IMR-90 (cell line): ENCODE data around the gene PFKP. TPM values are rescaled to one million over a fixed set of nuclear protein-coding genes. Genes with fewer than 3 reads are reported as not detected.

ENCODE experiments used
- ATAC-seq: fragments of 200-7000 bp; cut with Tn5 transposase; 2 replicates; pipeline ENCODE4 v1.9.1; 2020; ENCODE audit warnings: low read depth, mild to moderate bottlenecking, moderate library complexity
- BruUV-seq: library from RNA; stranded (reverse); fragments of 400-500 nt; replicated peaks from 2 replicates; lab custom pipeline; 2021; lab: Mats Ljungman, UMichigan
- CTCF ChIA-PET: fragments of 300-600 bp; formaldehyde crosslinking; extraction: SDS; loops from one replicate; lab custom pipeline; 2021; ENCODE audit warnings: antibody characterized with exemption; lab: Yijun Ruan, JAX
- POLR2A ChIA-PET: fragments of 300-600 bp; sonication (Branson Sonifier 250); formaldehyde crosslinking; loops from one replicate; lab custom pipeline; 2022; ENCODE audit warnings: antibody characterized with exemption; ENCODE audit not compliant: unreplicated experiment; lab: Charles Lee
- DNase-seq: peaks from one replicate; pipeline ENCODE4 v3.0.0; 2013
- H2AFZ ChIP-seq: replicated peaks from 2 replicates; pipeline ENCODE3; 2013; ENCODE audit warnings: low read length, mild to moderate bottlenecking; ENCODE audit not compliant: poor library complexity
- H2AK5ac ChIP-seq: 2 replicates; pipeline ENCODE4 v1.6.1; 2013; ENCODE audit warnings: low read depth, low read length, inconsistent platforms
- H2AK9ac ChIP-seq: replicated peaks from 2 replicates; pipeline ENCODE3; 2013; ENCODE audit warnings: mild to moderate bottlenecking, low read depth, low read length, moderate library complexity; ENCODE audit not compliant: poor library complexity
- H2BK120ac ChIP-seq: 2 replicates; pipeline ENCODE4 v1.6.1; 2013; ENCODE audit warnings: low read depth, low read length, inconsistent platforms
- H2BK15ac ChIP-seq: 3 replicates; pipeline ENCODE4 v1.6.1; 2013; ENCODE audit warnings: low read depth, low read length, inconsistent platforms
- H2BK20ac ChIP-seq: 2 replicates; pipeline ENCODE4 v1.6.1; 2013; ENCODE audit warnings: low read depth, mild to moderate bottlenecking, inconsistent platforms, low read length, moderate library complexity
- H2BK5ac ChIP-seq: 2 replicates; pipeline ENCODE4 v1.6.1; 2013; ENCODE audit warnings: mild to moderate bottlenecking, low read depth, low read length, inconsistent platforms; ENCODE audit not compliant: poor library complexity, severe bottlenecking
- H3K14ac ChIP-seq: replicated peaks from 2 replicates; pipeline ENCODE4 v1.6.1; 2013; ENCODE audit warnings: low read depth, low read length, inconsistent platforms
- H3K18ac ChIP-seq: 2 replicates; pipeline ENCODE4 v1.6.1; 2013; ENCODE audit warnings: low read depth, low read length, control low read depth
- H3K23ac ChIP-seq: 2 replicates; pipeline ENCODE4 v1.6.1; 2013; ENCODE audit warnings: low read depth, low read length, inconsistent platforms
- H3K27ac ChIP-seq: 2 replicates; pipeline ENCODE4 v1.5.1; 2013; ENCODE audit warnings: mild to moderate bottlenecking, control low read depth, low read length; ENCODE audit not compliant: insufficient read depth
- H3K27me3 ChIP-seq: 2 replicates; pipeline ENCODE4 v1.6.1; 2013; ENCODE audit warnings: low read length; ENCODE audit not compliant: control insufficient read depth, insufficient read depth
- H3K36me3 ChIP-seq: 2 replicates; pipeline ENCODE4 v1.6.1; 2013; ENCODE audit warnings: low read length, mixed read lengths; ENCODE audit not compliant: control insufficient read depth, insufficient read depth
- H3K4ac ChIP-seq: 2 replicates; pipeline ENCODE4 v1.6.1; 2013; ENCODE audit warnings: low read depth, low read length, inconsistent platforms
- H3K4me1 ChIP-seq: 2 replicates; pipeline ENCODE4 v1.6.1; 2013; ENCODE audit warnings: low read length, mixed read lengths; ENCODE audit not compliant: control insufficient read depth, insufficient read depth
- H3K4me2 ChIP-seq: 2 replicates; pipeline ENCODE4 v1.6.1; 2013; ENCODE audit warnings: low read depth, mild to moderate bottlenecking, control low read depth, low read length, moderate library complexity
- H3K4me3 ChIP-seq: 2 replicates; pipeline ENCODE4 v1.5.1; 2013; ENCODE audit warnings: low read depth, mild to moderate bottlenecking, control low read depth, low read length, moderate library complexity; ENCODE audit not compliant: insufficient read depth
- H3K56ac ChIP-seq: 2 replicates; pipeline ENCODE4 v1.6.1; 2013; ENCODE audit warnings: low read length, inconsistent platforms; ENCODE audit not compliant: insufficient read depth; ENCODE audit errors: extremely low read depth
- H3K79me1 ChIP-seq, 2 experiments: 2 replicates each; pipeline ENCODE4 v1.6.1; 2013; ENCODE audit warnings: low read length in 2 of 2, inconsistent platforms in 1 of 2, low read depth in 1 of 2
- H3K9ac ChIP-seq: 2 replicates; pipeline ENCODE4 v1.6.1; 2013; ENCODE audit warnings: low read depth, low read length, control low read depth
- H3K9me1 ChIP-seq: 2 replicates; pipeline ENCODE4 v1.6.1; 2013; ENCODE audit warnings: low read length, inconsistent platforms; ENCODE audit not compliant: insufficient read depth
- H3K9me3 ChIP-seq: 2 replicates; pipeline ENCODE4 v1.6.1; 2013; ENCODE audit warnings: low read length; ENCODE audit not compliant: control insufficient read depth, insufficient read depth
- H4K20me1 ChIP-seq: 2 replicates; pipeline ENCODE4 v1.6.1; 2013; ENCODE audit warnings: low read length, inconsistent platforms; ENCODE audit not compliant: insufficient read depth
- H4K5ac ChIP-seq: 2 replicates; pipeline ENCODE4 v1.6.1; 2013; ENCODE audit warnings: mild to moderate bottlenecking, low read depth, low read length, control low read depth
- H4K8ac ChIP-seq, 2 experiments: 2 replicates each; pipeline ENCODE4 v1.6.1; 2013; ENCODE audit warnings: low read depth in 2 of 2, low read length in 2 of 2, control low read depth in 1 of 2, inconsistent platforms in 1 of 2
- H4K91ac ChIP-seq: 2 replicates; pipeline ENCODE4 v1.6.1; 2013; ENCODE audit warnings: low read depth, low read length, inconsistent platforms; ENCODE audit not compliant: insufficient read depth
- BHLHE40 ChIP-seq: fragments of 150-350 bp; IDR thresholded peaks from 2 replicates; pipeline ENCODE4 v1.6.1; 2016; ENCODE audit warnings: mild to moderate bottlenecking, low read depth, low read length
- CEBPB ChIP-seq: IDR thresholded peaks from 2 replicates; pipeline ENCODE4 v1.6.1; 2012; ENCODE audit warnings: low read depth, low read length, improper control_type of control experiment
- CHD1 ChIP-seq: IDR thresholded peaks from 2 replicates; pipeline ENCODE4 v1.6.1; 2012; ENCODE audit warnings: low read depth, low read length, improper control_type of control experiment
- FOS ChIP-seq: fragments of 150-350 bp; IDR thresholded peaks from 2 replicates; pipeline ENCODE4 v1.6.1; 2016; ENCODE audit warnings: low read depth, low read length
- MAFK ChIP-seq: IDR thresholded peaks from 2 replicates; pipeline ENCODE4 v1.6.1; 2012; ENCODE audit warnings: low read depth, low read length, improper control_type of control experiment
- MAZ ChIP-seq: IDR thresholded peaks from 2 replicates; pipeline ENCODE4 v1.6.1; 2012; ENCODE audit warnings: low read depth, mild to moderate bottlenecking, low read length, improper control_type of control experiment, moderate library complexity, borderline replicate concordance
- MXI1 ChIP-seq: IDR thresholded peaks from 2 replicates; pipeline ENCODE4 v1.6.1; 2012; ENCODE audit warnings: low read depth, mild to moderate bottlenecking, low read length, moderate library complexity, borderline replicate concordance
- NFE2L2 ChIP-seq: fragments of 150-350 bp; IDR thresholded peaks from 2 replicates; pipeline ENCODE4 v1.6.1; 2016; ENCODE audit warnings: low read depth, mild to moderate bottlenecking, low read length
- POLR2A ChIP-seq: IDR thresholded peaks from 2 replicates; pipeline ENCODE4 v1.6.1; 2012; ENCODE audit warnings: mild to moderate bottlenecking, low read depth, low read length
- RAD21 ChIP-seq: IDR thresholded peaks from 2 replicates; pipeline ENCODE4 v1.6.1; 2012; ENCODE audit warnings: low read length, improper control_type of control experiment
- RCOR1 ChIP-seq: IDR thresholded peaks from 2 replicates; pipeline ENCODE4 v1.6.1; 2012; ENCODE audit warnings: mild to moderate bottlenecking, low read length, improper control_type of control experiment; ENCODE audit not compliant: insufficient replicate concordance
- RFX5 ChIP-seq: IDR thresholded peaks from 2 replicates; pipeline ENCODE4 v1.8.0; 2012; ENCODE audit warnings: low read depth, mild to moderate bottlenecking, low read length, moderate library complexity
- WGBS, 2 experiments: methylation state at CpG; one replicate each; pipeline versions ENCODE4 v1.1.5 to v1.1.7; 2013; ENCODE audit warnings: missing lambda C conversion rate in 2 of 2; ENCODE audit not compliant: insufficient read length in 1 of 2; ENCODE audit errors: extremely low coverage in 2 of 2; 5-methylcytosine and 5-hydroxymethylcytosine counted together
- dilution Hi-C: fragments of 300-500 bp; cut with HindIII; formaldehyde crosslinking; loops from one replicate; pipeline ENCODE4 v1.14.3; 2018; ENCODE audit warnings: low sequenced_read_pairs; ENCODE audit not compliant: unreplicated experiment
- in situ Hi-C: fragments of 300-500 bp; cut with MboI; formaldehyde crosslinking; loops from 3 replicates; pipeline ENCODE4 v1.14.3; 2019; ENCODE audit warnings: low sequenced_read_pairs, inconsistent platforms, mixed read lengths
- intact Hi-C: fragments of 100-400 bp; cut with micrococcal nuclease; formaldehyde crosslinking; loops from 2 replicates; pipeline ENCODE4 v1.10.0; 2022
- polyA plus RNA-seq, 3 experiments: library from polyadenylated mRNA; depleted of rRNA; stranded (reverse); fragments of >200 nt; gene quantifications; 2 replicates each; pipeline ENCODE4 v1.2.3, GENCODE V29; 2012; ENCODE audit warnings: low replicate concordance in 1 of 3
- total RNA-seq: library from RNA; depleted of rRNA; stranded (reverse); fragments of >200 nt; gene quantifications from 2 replicates; pipeline ENCODE4 v1.2.3, GENCODE V29; 2012
- TF ChIP-seq, protein P1 (sequence below): fragments of 150-350 bp; IDR thresholded peaks from 2 replicates; pipeline ENCODE4 v1.6.1; 2017; ENCODE audit warnings: mild to moderate bottlenecking, antibody characterized with exemption, low read length, low read depth
- TF ChIP-seq, protein P2 (sequence below): fragments of 150-350 bp; IDR thresholded peaks from 2 replicates; pipeline ENCODE4 v1.6.1; 2016; ENCODE audit warnings: low read depth, mild to moderate bottlenecking, low read length, moderate library complexity, borderline replicate concordance
- TF ChIP-seq, protein P3 (sequence below): conservative IDR thresholded peaks from 2 replicates; pipeline ENCODE4 v1.5.1; 2012; ENCODE audit warnings: mild to moderate bottlenecking, low read depth, low read length, improper control_type of control experiment

PFKP gene
- total and polyA plus RNA-seq, 2 of the 4 experiments (the other 2 are of a cell fraction): 223 to 294 TPM

DNA sequence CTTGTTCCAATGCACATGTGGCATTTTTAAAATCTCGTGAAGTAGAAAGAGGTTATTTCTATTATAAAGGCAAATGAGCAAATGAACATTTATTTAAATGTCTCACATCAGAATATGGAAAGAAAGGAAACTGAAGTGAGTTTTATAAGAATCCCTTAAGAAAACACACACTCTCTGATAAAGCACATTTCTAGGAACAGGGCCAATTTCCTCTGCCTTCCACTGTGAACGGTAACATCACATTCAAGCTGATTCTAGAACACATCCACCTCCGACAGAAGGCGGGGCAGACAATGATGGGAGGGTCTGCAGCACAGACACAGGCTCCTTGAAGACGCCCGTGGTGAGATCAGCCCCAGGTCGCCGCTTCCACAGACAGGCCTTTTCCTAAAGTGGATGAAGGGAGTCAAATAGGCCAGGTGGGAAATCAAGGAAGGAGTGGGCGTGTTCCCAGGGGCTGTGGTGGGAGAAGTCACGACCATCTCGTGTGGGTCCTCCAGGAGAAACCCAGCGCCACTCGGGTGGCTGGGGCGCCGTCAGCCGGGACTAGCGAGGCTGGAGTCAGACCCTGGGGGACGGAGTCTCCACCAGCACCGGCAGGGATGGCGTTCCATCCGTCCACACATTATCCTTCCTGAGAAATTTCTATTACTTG, 74.1 kb downstream of the PFKP start:
- no peak overlapping the region for H2BK20ac ChIP-seq
- no peak overlapping the region for H4K5ac ChIP-seq
- no peak overlapping the region for H3K18ac ChIP-seq
- H3K27ac ChIP-seq: no peak overlapping the region
- H3K4ac ChIP-seq: no peak overlapping the region
- no TSS peak for BruUV-seq
- in situ Hi-C loops: no loop called here
- ChIA-PET CTCF (no interaction called here), POLR2A (no interaction called here)
- TF ChIP-seq RFX5 (no peak), CEBPB (no peak), BHLHE40 (no peak), CHD1 (no peak), RAD21 (no peak), NFE2L2 (no peak), FOS (no peak), POLR2A (no peak), MXI1 (no peak), MAFK (no peak), RCOR1 (no peak), MAZ (no peak)
- TF ChIP-seq, protein P1, sequence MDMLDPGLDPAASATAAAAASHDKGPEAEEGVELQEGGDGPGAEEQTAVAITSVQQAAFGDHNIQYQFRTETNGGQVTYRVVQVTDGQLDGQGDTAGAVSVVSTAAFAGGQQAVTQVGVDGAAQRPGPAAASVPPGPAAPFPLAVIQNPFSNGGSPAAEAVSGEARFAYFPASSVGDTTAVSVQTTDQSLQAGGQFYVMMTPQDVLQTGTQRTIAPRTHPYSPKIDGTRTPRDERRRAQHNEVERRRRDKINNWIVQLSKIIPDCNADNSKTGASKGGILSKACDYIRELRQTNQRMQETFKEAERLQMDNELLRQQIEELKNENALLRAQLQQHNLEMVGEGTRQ: no peak
- TF ChIP-seq, protein P2, sequence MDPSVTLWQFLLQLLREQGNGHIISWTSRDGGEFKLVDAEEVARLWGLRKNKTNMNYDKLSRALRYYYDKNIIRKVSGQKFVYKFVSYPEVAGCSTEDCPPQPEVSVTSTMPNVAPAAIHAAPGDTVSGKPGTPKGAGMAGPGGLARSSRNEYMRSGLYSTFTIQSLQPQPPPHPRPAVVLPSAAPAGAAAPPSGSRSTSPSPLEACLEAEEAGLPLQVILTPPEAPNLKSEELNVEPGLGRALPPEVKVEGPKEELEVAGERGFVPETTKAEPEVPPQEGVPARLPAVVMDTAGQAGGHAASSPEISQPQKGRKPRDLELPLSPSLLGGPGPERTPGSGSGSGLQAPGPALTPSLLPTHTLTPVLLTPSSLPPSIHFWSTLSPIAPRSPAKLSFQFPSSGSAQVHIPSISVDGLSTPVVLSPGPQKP: no peak
- TF ChIP-seq, protein P3, sequence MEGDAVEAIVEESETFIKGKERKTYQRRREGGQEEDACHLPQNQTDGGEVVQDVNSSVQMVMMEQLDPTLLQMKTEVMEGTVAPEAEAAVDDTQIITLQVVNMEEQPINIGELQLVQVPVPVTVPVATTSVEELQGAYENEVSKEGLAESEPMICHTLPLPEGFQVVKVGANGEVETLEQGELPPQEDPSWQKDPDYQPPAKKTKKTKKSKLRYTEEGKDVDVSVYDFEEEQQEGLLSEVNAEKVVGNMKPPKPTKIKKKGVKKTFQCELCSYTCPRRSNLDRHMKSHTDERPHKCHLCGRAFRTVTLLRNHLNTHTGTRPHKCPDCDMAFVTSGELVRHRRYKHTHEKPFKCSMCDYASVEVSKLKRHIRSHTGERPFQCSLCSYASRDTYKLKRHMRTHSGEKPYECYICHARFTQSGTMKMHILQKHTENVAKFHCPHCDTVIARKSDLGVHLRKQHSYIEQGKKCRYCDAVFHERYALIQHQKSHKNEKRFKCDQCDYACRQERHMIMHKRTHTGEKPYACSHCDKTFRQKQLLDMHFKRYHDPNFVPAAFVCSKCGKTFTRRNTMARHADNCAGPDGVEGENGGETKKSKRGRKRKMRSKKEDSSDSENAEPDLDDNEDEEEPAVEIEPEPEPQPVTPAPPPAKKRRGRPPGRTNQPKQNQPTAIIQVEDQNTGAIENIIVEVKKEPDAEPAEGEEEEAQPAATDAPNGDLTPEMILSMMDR: no peak
- no peak overlapping the region for H4K91ac ChIP-seq
- H3K4me2 ChIP-seq: no peak overlapping the region
- H3K9me3 ChIP-seq: no peaks in the 10 kb centered on the region
- no peak overlapping the region for H3K23ac ChIP-seq
- H3K9me1 ChIP-seq: 0 out of 2 replicates have a peak, but pooled peaks cover 3% of the 10 kb centered on the region
- dilution Hi-C loops: no loop called here
- H2BK120ac ChIP-seq: no peak overlapping the region
- ATAC-seq: no peak; the same call in 1 of the 2 replicates
- intact Hi-C loops: no loop called here
- WGBS, 2 experiments: 91% methylated on average over 3 of the region's 21 CpGs; no CpG with 5 or more reads in 1 of the 2 experiments
- peaks cover 81% of the 10 kb centered on the region for H3K36me3 ChIP-seq
- peak; percentile 40 for DNase-seq
- H3K4me3 ChIP-seq: no peak overlapping the region
- H3K56ac ChIP-seq: no peak overlapping the region
- no peaks in the 10 kb centered on the region for H3K27me3 ChIP-seq
- no peak overlapping the region for H2AFZ ChIP-seq
- peaks cover 2% of the 10 kb centered on the region; the same call in 1 of the 2 replicates for H3K4me1 ChIP-seq
- no peak overlapping the region for H2AK5ac ChIP-seq
- peak overlapping the region; percentile 73 for H2AK9ac ChIP-seq
- no peak overlapping the region for H3K14ac ChIP-seq
- no peak overlapping the region for H2BK15ac ChIP-seq
- H3K9ac ChIP-seq: no peak overlapping the region
- H3K79me1 ChIP-seq: peaks cover 17 to 24% of the 10 kb centered on the region in 2 experiments
- H4K8ac ChIP-seq: no peak overlapping the region
- peaks cover 4% of the 10 kb centered on the region for H4K20me1 ChIP-seq
- no peak overlapping the region for H2BK5ac ChIP-seq
